ENCODE data around the gene PLCL1.

Gene PLCL1

GRCh38 chr2:197804758-197805714, 643 bp downstream of the PLCL1 start:
- Histone ChIP-seq H3K4me1 (peaks cover 6 to 23% (median 11%) of the 10 kb centered on the region in 10 experiments; a peak in 18 of 20 replicates), H3K4me2 (peak overlapping the region; percentile 94 to 100 (median 96)), H3K27me3 (peaks cover 39 to 52% (median 48%) of the 10 kb centered on the region in 11 experiments), H3K27ac (peak overlapping the region in 2 of 11 experiments; percentile 43 to 54; a peak in 5 of 22 replicates), H4K20me1 (peaks cover 0 to 10% (median 0%) of the 10 kb centered on the region in 11 experiments; a peak in 7 of 22 replicates), H3K9me3 (replicated peaks in 1 of 11) (no peaks in the 10 kb centered on the region), H3K36me3 (no peaks in the 10 kb centered on the region), H3K9ac (peak overlapping the region; percentile 52 to 76 (median 71); a peak in 21 of 22 replicates), H3K4me3 (peak overlapping the region; percentile 72 to 86 (median 80))
- TF ChIP-seq Cebpa-rat (IDR thresholded peaks at IDR 0.05), result no peak

- Histone ChIP-seq H3K4me2 (peak overlapping the region in 8 of 11 experiments; percentile 94 to 100 (median 96); a peak in 12 of 22 replicates), H4K20me1 (peaks cover 0 to 10% (median 0%) of the 10 kb centered on the region in 11 experiments; a peak in 7 of 22 replicates), H3K4me1 (peaks cover 6 to 23% (median 11%) of the 10 kb centered on the region in 10 experiments; a peak in 18 of 20 replicates), H3K27ac (no peak overlapping the region), H3K36me3 (no peaks in the 10 kb centered on the region), H3K27me3 (peaks cover 39 to 52% (median 48%) of the 10 kb centered on the region in 11 experiments), H3K4me3 (peak overlapping the region in 7 of 10 experiments; percentile 72 to 86 (median 80); a peak in 11 of 20 replicates), H3K9ac (no peak overlapping the region; a peak in 1 of 22 replicates), H3K9me3 (replicated peaks in 1 of 11) (no peaks in the 10 kb centered on the region)
- TF ChIP-seq Cebpa-rat (IDR thresholded peaks at IDR 0.05), result no peak
These were observed 1.6 kb downstream of the PLCL1 start for GRCh38 chr2:197805715-197806633.

DNA sequence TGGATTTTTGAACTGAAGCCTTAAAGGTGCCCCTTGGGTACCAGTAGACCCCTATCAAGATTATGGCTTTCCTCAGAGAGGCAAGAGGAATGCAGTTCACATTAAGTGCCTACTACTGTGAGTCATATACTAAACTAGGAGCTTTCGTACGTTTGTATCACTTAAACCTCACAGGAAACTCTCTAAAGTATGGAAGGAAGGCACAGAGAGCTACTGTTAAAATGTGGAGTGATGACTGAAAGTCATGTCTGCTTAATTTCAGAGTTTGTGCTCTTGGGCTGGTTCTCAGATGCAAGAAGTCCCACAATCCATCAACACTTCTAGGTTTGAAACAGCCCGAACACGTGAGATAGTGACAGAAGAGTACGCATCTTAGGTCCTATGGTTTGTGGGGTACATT, 4.7 kb downstream of the PLCL1 start:
- Histone ChIP-seq H3K4me2 (no peak overlapping the region), H3K27me3 (peaks cover 29 to 41% (median 37%) of the 10 kb centered on the region in 11 experiments), H4K20me1 (peaks cover 0 to 10% (median 0%) of the 10 kb centered on the region in 11 experiments; a peak in 7 of 22 replicates), H3K36me3 (no peaks in the 10 kb centered on the region), H3K4me3 (no peak overlapping the region), H3K4me1 (peaks cover 1 to 18% (median 7%) of the 10 kb centered on the region in 10 experiments; a peak in 17 of 20 replicates), H3K9me3 (replicated peaks in 1 of 11) (no peaks in the 10 kb centered on the region), H3K9ac (no peak overlapping the region), H3K27ac (no peak overlapping the region)
- TF ChIP-seq Cebpa-rat (IDR thresholded peaks at IDR 0.05), result no peak

GRCh38 chr2:197810016-197810415, 5.6 kb downstream of the PLCL1 start:
- Histone ChIP-seq H3K4me1 (peaks cover 0 to 17% (median 4%) of the 10 kb centered on the region in 10 experiments; a peak in 11 of 20 replicates), H3K9ac (no peak overlapping the region), H3K36me3 (no peaks in the 10 kb centered on the region), H3K4me3 (no peak overlapping the region), H3K9me3 (replicated peaks in 1 of 11) (no peaks in the 10 kb centered on the region), H3K27ac (no peak overlapping the region), H3K4me2 (no peak overlapping the region), H3K27me3 (peaks cover 20 to 32% (median 27%) of the 10 kb centered on the region in 11 experiments), H4K20me1 (peaks cover 0 to 8% (median 0%) of the 10 kb centered on the region in 11 experiments; a peak in 7 of 22 replicates)
- TF ChIP-seq Cebpa-rat (IDR thresholded peaks at IDR 0.05), result no peak

DNA sequence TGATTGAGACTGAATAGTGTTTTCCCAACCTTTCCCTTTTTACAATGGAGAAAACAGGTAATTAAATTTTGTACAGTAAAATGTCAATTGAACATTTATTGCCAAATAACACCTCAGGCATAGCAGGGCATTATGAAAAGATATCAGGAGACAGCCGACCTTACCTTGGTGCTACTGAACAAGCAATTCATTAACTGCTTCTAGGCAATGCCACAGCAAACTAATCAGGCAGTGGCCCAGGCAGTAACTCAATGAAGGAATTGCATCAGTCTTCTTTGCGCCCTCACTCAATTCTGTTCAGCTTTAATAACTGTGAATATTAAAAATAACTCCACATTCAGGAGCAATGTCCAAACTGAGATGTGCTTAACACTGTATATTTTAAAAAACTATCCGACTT, 6.1 kb downstream of the PLCL1 start:
- Histone ChIP-seq H3K4me1 (peaks cover 0 to 12% (median 0%) of the 10 kb centered on the region in 10 experiments; a peak in 5 of 20 replicates), H3K4me2 (no peak overlapping the region), H3K9ac (no peak overlapping the region), H3K4me3 (no peak overlapping the region), H4K20me1 (peaks cover 0 to 4% (median 0%) of the 10 kb centered on the region in 11 experiments; a peak in 3 of 22 replicates), H3K27me3 (peaks cover 15 to 27% (median 22%) of the 10 kb centered on the region in 11 experiments), H3K9me3 (replicated peaks in 1 of 11) (no peaks in the 10 kb centered on the region), H3K27ac (no peak overlapping the region), H3K36me3 (no peaks in the 10 kb centered on the region)
- TF ChIP-seq Cebpa-rat (IDR thresholded peaks at IDR 0.05), result no peak

DNA sequence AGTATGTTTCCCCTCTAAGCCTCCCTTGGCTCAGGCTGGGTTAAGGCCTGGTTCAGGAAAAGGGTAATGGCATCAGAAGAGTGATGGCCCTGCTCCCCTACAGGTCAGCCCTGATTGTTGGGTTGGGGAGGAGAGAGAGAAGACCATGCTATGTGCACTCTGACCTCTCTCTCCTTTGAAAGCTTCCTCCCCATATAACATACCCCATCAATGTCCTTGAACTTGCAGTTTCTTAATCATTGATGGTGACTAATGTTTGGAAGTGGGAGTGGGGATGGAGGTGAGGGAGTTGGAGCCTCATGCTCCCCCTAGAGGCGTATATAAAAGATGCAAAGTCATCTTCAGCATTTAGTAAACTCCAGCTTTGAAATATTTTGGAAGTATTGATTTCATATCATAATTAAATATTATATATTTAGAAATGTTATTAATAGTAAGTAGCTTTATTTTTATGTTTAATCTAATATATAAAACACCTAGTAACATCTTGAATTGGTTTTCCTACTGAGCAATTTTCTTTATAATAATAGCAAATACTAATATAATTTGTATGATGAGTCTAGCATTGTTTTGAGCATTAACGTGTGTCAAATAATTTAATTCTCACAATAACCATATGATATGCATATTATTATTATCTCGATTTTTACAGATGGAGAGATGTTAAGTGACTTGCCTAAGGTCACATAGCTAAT, 8.8 kb downstream of the PLCL1 start:
- H3K9ac ChIP-seq, result no peak overlapping the region
- H3K27me3 ChIP-seq, result no peaks in the 10 kb centered on the region
- no peaks in the 10 kb centered on the region for H3K9me3 ChIP-seq (replicated peaks in 1 of 11)
- no peaks in the 10 kb centered on the region for H3K36me3 ChIP-seq
- H3K4me1 ChIP-seq, result no peaks in the 10 kb centered on the region
- H3K27ac ChIP-seq, result no peak overlapping the region
- no peak for TF ChIP-seq Cebpa-rat (IDR thresholded peaks at IDR 0.05)
- no peak overlapping the region for H3K4me2 ChIP-seq
- no peak overlapping the region for H3K4me3 ChIP-seq
- no peaks in the 10 kb centered on the region for H4K20me1 ChIP-seq

DNA sequence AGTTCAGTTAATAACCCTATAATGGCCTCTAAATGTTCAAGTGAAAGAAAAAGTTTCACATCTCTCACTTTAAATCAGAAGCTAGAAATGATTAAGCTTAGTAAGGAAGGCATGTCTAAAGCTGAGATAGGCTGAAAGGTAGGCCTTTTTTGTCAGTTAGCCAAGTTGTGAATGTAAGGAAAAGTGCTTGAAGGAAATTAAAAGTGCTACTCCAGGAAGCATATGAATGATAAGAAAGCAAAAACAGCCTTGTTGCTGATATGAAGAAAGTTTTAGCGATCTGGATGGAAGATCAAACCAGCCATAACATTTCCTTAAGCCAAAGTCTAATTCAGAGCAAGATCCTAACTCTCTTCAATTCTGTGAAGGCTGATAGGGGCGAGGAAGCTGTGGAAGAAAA, 10.1 kb downstream of the PLCL1 start:
- Histone ChIP-seq H3K27ac (no peak overlapping the region), H3K9ac (no peak overlapping the region), H3K9me3 (replicated peaks in 1 of 11) (no peaks in the 10 kb centered on the region), H3K4me3 (no peak overlapping the region), H3K4me1 (no peaks in the 10 kb centered on the region), H3K4me2 (no peak overlapping the region), H3K27me3 (no peaks in the 10 kb centered on the region), H4K20me1 (no peaks in the 10 kb centered on the region), H3K36me3 (no peaks in the 10 kb centered on the region)
- no peak for TF ChIP-seq Cebpa-rat (IDR thresholded peaks at IDR 0.05)

DNA sequence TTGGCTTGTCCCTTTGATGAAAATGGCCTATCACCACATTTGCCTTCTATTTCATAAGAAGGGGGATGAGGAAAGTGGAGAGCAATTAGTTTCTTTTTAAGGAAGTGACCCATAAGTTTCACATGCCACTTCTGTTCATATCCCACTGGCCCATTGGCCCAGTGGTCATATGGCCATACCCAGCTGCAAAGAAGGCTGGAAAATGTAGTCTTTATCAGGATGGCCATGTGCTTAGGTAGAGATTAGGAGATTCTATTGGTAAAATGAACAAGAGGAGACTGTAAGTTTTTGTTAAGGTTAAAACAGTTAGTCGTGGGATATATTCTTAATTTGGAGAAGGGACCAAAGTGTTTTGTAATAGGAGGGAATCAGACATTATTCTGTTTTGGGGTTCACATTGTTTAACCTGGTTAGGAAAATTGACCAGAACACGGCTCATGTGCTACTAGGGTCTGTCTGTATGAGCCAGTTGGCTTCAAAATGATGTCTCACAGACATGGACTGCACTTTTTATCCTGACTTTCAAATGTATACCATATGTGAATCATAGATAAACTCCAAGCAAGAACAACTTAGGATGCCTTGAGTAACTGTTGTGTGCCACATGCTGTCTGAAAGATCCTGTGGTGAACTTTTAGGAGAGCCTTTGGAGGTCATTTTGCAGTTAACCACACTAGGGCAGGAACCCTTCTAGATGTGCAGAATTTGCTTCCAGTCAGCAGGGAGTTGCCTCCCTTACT, 17.3 kb downstream of the PLCL1 start:
- H3K36me3 ChIP-seq, result no peaks in the 10 kb centered on the region

More for the DNA sequence above, 17.3 kb downstream of the PLCL1 start:
- H3K9me3 ChIP-seq (replicated peaks in 1 of 11), result no peaks in the 10 kb centered on the region
- H3K27ac ChIP-seq, result no peak overlapping the region
- H3K27me3 ChIP-seq, result no peaks in the 10 kb centered on the region
- no peak overlapping the region for H3K4me3 ChIP-seq
- no peaks in the 10 kb centered on the region for H3K4me1 ChIP-seq
- TF ChIP-seq Cebpa-rat (IDR thresholded peaks at IDR 0.05), result no peak
- H3K4me2 ChIP-seq, result no peak overlapping the region
- no peaks in the 10 kb centered on the region for H4K20me1 ChIP-seq
- H3K9ac ChIP-seq, result no peak overlapping the region
